BLaER1 treated with 17β-estradiol and CSF1 and Interleukin-3, amounts not matched to agents 10 nM and 100 nM (cell line): ENCODE data around the gene IL10RB.
A peak's percentile ranks its signal among the peaks of the same experiment; 100 is the strongest.

Experiments used
- H3K27ac ChIP-seq, 11 experiments: shearing (Covaris generic); formaldehyde crosslinking; 2 replicates each; pipeline ENCODE4 v1.8.1; 2022
- H3K27me3 ChIP-seq, 11 experiments: shearing (Covaris generic); formaldehyde crosslinking; 2 replicates each; pipeline ENCODE4 v1.8.1; 2022
- H3K36me3 ChIP-seq, 11 experiments: shearing (Covaris generic); formaldehyde crosslinking; 2 replicates each; pipeline ENCODE4 v1.8.1; 2022
- H3K4me1 ChIP-seq, 10 experiments: shearing (Covaris generic); formaldehyde crosslinking; 2 replicates each; pipeline ENCODE4 v1.8.1; 2022
- H3K4me2 ChIP-seq, 11 experiments: shearing (Covaris generic); formaldehyde crosslinking; 2 replicates each; pipeline ENCODE4 v1.8.1; 2022
- H3K4me3 ChIP-seq, 10 experiments: shearing (Covaris generic); formaldehyde crosslinking; 2 replicates each; pipeline ENCODE4 v1.8.1; 2022
- H3K9ac ChIP-seq, 11 experiments: shearing (Covaris generic); formaldehyde crosslinking; 2 replicates each; pipeline ENCODE4 v1.8.1; 2022
- H3K9me3 ChIP-seq, 11 experiments: shearing (Covaris generic); formaldehyde crosslinking; replicated peaks in 1 of 11; 2 replicates each; pipeline ENCODE4 v1.8.1; 2022
- H4K20me1 ChIP-seq, 11 experiments: shearing (Covaris generic); formaldehyde crosslinking; 2 replicates each; pipeline ENCODE4 v1.8.1; 2022
- Cebpa-rat ChIP-seq, 11 experiments: shearing (Covaris generic); IDR thresholded peaks; 2 replicates each; pipeline ENCODE4 v1.8.1; 2022

IL10RB gene

DNA sequence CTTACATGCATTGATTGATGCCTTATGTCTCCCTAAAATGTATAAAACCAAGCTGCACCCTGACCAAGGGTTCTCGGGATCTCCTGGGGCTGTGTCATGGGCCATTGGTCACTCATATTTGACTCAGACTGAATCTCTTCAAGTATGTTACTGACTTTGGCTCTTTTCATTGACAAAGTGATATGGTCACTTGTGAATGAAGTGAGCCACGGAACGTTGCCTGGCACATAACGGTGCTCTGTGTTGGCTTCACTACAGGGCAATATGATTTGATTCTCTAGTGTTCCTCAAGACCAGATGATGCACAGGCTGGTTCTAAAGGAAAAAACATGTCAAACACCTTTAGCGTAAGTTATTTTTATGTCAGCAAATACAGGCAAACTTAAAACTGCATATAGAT lies 11.4 kb upstream of the IL10RB start:
- H3K4me2 ChIP-seq, result no peak overlapping the region
- no peak overlapping the region for H3K9ac ChIP-seq
- no peak for TF ChIP-seq Cebpa-rat (IDR thresholded peaks at IDR 0.05)
- peaks cover 0 to 16% (median 0%) of the 10 kb centered on the region in 11 experiments; a peak in 2 of 22 replicates for H4K20me1 ChIP-seq
- no peaks in the 10 kb centered on the region for H3K27me3 ChIP-seq
- peak overlapping the region in 4 of 11 experiments; percentile 5 to 91 (median 16); a peak in 4 of 22 replicates for H3K27ac ChIP-seq
- H3K36me3 ChIP-seq, result peaks cover 93 to 100% (median 97%) of the 10 kb centered on the region in 11 experiments
- peaks cover 14 to 40% (median 27%) of the 10 kb centered on the region in 11 experiments for H3K9me3 ChIP-seq
- no peak overlapping the region for H3K4me3 ChIP-seq
- peaks cover 0 to 39% (median 27%) of the 10 kb centered on the region in 10 experiments; a peak in 16 of 20 replicates for H3K4me1 ChIP-seq

GRCh38 chr21:33255404-33255803 lies 10.8 kb upstream of the IL10RB start:
- TF ChIP-seq Cebpa-rat (IDR thresholded peaks at IDR 0.05), result no peak
- H3K4me3 ChIP-seq, result no peak overlapping the region
- peaks cover 0 to 21% (median 0%) of the 10 kb centered on the region in 11 experiments; a peak in 2 of 22 replicates for H4K20me1 ChIP-seq
- H3K27me3 ChIP-seq, result no peaks in the 10 kb centered on the region
- H3K27ac ChIP-seq, result peak overlapping the region in 4 of 11 experiments; percentile 5 to 94 (median 58); a peak in 2 of 22 replicates
- peaks cover 14 to 40% (median 27%) of the 10 kb centered on the region in 11 experiments for H3K9me3 ChIP-seq
- H3K4me2 ChIP-seq, result no peak overlapping the region
- H3K9ac ChIP-seq, result no peak overlapping the region
- H3K36me3 ChIP-seq, result peaks cover 87 to 100% (median 92%) of the 10 kb centered on the region in 11 experiments
- peaks cover 0 to 44% (median 34%) of the 10 kb centered on the region in 10 experiments; a peak in 16 of 20 replicates for H3K4me1 ChIP-seq

- peak overlapping the region in 5 of 11 experiments; percentile 91 to 99 (median 94); a peak in 5 of 22 replicates for H3K27ac ChIP-seq
- H3K36me3 ChIP-seq, result peaks cover 81 to 94% (median 86%) of the 10 kb centered on the region in 11 experiments
- 0 out of 20 replicates have a peak overlapping the region, but pooled peaks of 1 of the 10 experiments have one; percentile 1 for H3K4me3 ChIP-seq
- no peaks in the 10 kb centered on the region for H3K27me3 ChIP-seq
- H3K4me2 ChIP-seq, result no peak overlapping the region
- TF ChIP-seq Cebpa-rat (IDR thresholded peaks at IDR 0.05), result no peak
- peaks cover 14 to 40% (median 27%) of the 10 kb centered on the region in 11 experiments for H3K9me3 ChIP-seq
- H3K4me1 ChIP-seq, result peaks cover 2 to 50% (median 39%) of the 10 kb centered on the region in 10 experiments
- no peak overlapping the region for H3K9ac ChIP-seq
- H4K20me1 ChIP-seq, result peaks cover 0 to 21% (median 0%) of the 10 kb centered on the region in 11 experiments; a peak in 2 of 22 replicates
These were observed 10.1 kb upstream of the IL10RB start for GRCh38 chr21:33256019-33256418.

- Histone ChIP-seq H3K4me2 (peak overlapping the region in 7 of 11 experiments; percentile 0 to 96 (median 77); a peak in 9 of 22 replicates), H3K9ac (no peak overlapping the region), H3K9me3 (peaks cover 14 to 40% (median 27%) of the 10 kb centered on the region in 11 experiments), H4K20me1 (peaks cover 0 to 18% (median 0%) of the 10 kb centered on the region in 11 experiments; a peak in 2 of 22 replicates), H3K4me1 (peaks cover 15 to 62% (median 49%) of the 10 kb centered on the region in 10 experiments), H3K27me3 (no peaks in the 10 kb centered on the region), H3K36me3 (peaks cover 68 to 83% (median 77%) of the 10 kb centered on the region in 11 experiments), H3K27ac (peak overlapping the region in 10 of 11 experiments; percentile 13 to 99 (median 94); a peak in 14 of 22 replicates), H3K4me3 (peak overlapping the region in 2 of 10 experiments; percentile 2 to 9; a peak in 2 of 20 replicates)
- TF ChIP-seq Cebpa-rat (IDR thresholded peaks at IDR 0.05), result no peak
These were observed 8.9 kb upstream of the IL10RB start for GRCh38 chr21:33257094-33257803.

DNA sequence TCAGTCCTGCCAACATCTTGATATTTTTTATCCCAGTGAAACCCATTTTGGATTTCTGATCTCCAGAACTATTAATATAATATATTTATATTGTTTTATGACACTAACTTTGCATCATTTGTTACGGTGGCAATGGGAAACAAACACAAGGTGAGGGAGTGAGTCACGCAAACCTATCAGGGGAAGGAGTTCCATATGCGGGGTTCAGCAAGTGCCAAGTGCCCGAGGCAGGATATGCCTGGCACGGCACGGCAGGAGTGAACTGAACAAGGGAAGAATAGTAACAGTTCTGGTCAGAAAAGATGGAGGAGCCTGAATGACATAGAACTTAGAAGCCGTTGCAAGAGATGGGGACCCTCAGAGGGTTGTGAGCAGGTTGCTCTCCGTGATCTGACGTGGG lies 7.7 kb upstream of the IL10RB start:
- Histone ChIP-seq H3K27ac (peak overlapping the region in 10 of 11 experiments; percentile 27 to 99 (median 94); a peak in 20 of 22 replicates), H3K4me1 (peaks cover 19 to 75% (median 61%) of the 10 kb centered on the region in 10 experiments)

GRCh38 chr21:33259428-33259827 lies 6.7 kb upstream of the IL10RB start:
- Histone ChIP-seq H3K4me2 (peak overlapping the region in 9 of 11 experiments; percentile 34 to 97 (median 84); a peak in 19 of 22 replicates), H3K36me3 (peaks cover 62 to 83% (median 75%) of the 10 kb centered on the region in 11 experiments)

More for the DNA sequence above, 7.7 kb upstream of the IL10RB start:
- peak overlapping the region in 2 of 11 experiments; percentile 9 to 21; a peak in 3 of 22 replicates for H3K9ac ChIP-seq
- H3K27me3 ChIP-seq, result no peaks in the 10 kb centered on the region
- H4K20me1 ChIP-seq, result peaks cover 0 to 16% (median 0%) of the 10 kb centered on the region in 11 experiments; a peak in 2 of 22 replicates
- no peak for TF ChIP-seq Cebpa-rat (IDR thresholded peaks at IDR 0.05)
- peaks cover 14 to 40% (median 27%) of the 10 kb centered on the region in 11 experiments for H3K9me3 ChIP-seq
- peaks cover 66 to 83% (median 75%) of the 10 kb centered on the region in 11 experiments for H3K36me3 ChIP-seq
- peak overlapping the region in 7 of 11 experiments; percentile 27 to 97 (median 91); a peak in 12 of 22 replicates for H3K4me2 ChIP-seq
- H3K4me3 ChIP-seq, result no peak overlapping the region

DNA sequence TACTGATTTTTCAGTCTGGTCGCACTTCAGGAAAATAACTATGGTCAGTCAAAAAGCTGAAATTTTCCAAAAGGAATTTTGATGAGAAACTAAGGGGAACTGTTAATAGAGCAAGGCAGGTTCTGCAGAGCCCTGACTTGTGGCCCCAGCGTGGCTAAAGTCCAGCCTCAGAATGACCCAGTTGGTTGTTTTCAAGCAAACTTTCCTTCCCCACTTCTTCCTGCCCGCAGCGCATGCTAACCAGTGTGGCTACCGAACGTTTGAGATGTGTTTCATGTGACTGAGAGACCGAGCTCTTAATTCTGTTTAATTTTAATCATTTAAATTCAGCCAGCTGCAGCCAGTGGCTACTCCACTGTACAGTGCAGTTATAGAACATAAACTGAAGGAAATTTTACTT lies 6.2 kb upstream of the IL10RB start:
- peaks cover 19 to 90% (median 76%) of the 10 kb centered on the region in 10 experiments for H3K4me1 ChIP-seq
- peaks cover 0 to 5% (median 0%) of the 10 kb centered on the region in 11 experiments; a peak in 2 of 22 replicates for H4K20me1 ChIP-seq
- H3K36me3 ChIP-seq, result peaks cover 56 to 83% (median 71%) of the 10 kb centered on the region in 11 experiments
- H3K4me3 ChIP-seq, result 0 out of 20 replicates have a peak overlapping the region, but pooled peaks of 1 of the 10 experiments have one; percentile 2
- TF ChIP-seq Cebpa-rat (IDR thresholded peaks at IDR 0.05), result no peak
- peak overlapping the region in 9 of 11 experiments; percentile 34 to 97 (median 84); a peak in 19 of 22 replicates for H3K4me2 ChIP-seq
- H3K9me3 ChIP-seq, result peaks cover 14 to 34% (median 27%) of the 10 kb centered on the region in 11 experiments
- no peaks in the 10 kb centered on the region for H3K27me3 ChIP-seq
- H3K27ac ChIP-seq, result peak overlapping the region; percentile 39 to 99 (median 94); a peak in 21 of 22 replicates
- peak overlapping the region; percentile 12 to 78 (median 53); a peak in 16 of 22 replicates for H3K9ac ChIP-seq

More at GRCh38 chr21:33259428-33259827, 6.7 kb upstream of the IL10RB start:
- peaks cover 14 to 39% (median 27%) of the 10 kb centered on the region in 11 experiments for H3K9me3 ChIP-seq
- peak overlapping the region in 7 of 11 experiments; percentile 23 to 78 (median 59); a peak in 10 of 22 replicates for H3K9ac ChIP-seq
- H3K4me3 ChIP-seq, result no peak overlapping the region
- H3K4me1 ChIP-seq, result peaks cover 19 to 84% (median 71%) of the 10 kb centered on the region in 10 experiments
- H3K27ac ChIP-seq, result peak overlapping the region; percentile 39 to 99 (median 94); a peak in 20 of 22 replicates
- peaks cover 0 to 8% (median 0%) of the 10 kb centered on the region in 11 experiments; a peak in 2 of 22 replicates for H4K20me1 ChIP-seq
- no peak for TF ChIP-seq Cebpa-rat (IDR thresholded peaks at IDR 0.05)
- H3K27me3 ChIP-seq, result no peaks in the 10 kb centered on the region

DNA sequence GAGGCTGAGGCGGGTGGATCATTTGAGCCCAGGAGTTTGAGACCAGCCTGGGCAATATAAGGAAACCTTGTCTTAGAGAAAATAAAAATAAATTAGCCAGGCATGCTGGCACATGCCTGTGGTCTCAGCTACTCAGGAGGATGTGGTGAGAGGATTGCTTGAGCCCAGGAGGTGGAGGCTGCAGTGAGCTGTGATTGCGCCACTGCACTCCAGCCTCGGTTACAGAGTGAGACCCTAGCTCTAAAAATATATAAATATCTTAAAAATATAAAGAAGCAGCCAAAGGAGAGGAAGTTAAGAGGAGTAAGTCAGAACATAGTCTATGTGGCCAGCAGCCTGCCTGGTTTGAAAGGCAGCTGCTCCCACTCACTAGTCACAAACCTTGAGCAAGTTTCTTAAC lies 4.5 kb upstream of the IL10RB start:
- Histone ChIP-seq H3K36me3 (peaks cover 40 to 69% (median 55%) of the 10 kb centered on the region in 11 experiments), H3K4me2 (peak overlapping the region; percentile 47 to 97 (median 91)), H3K27me3 (no peaks in the 10 kb centered on the region), H3K27ac (peak overlapping the region; percentile 79 to 99 (median 94); a peak in 21 of 22 replicates), H3K9ac (peak overlapping the region; percentile 72 to 98 (median 78); a peak in 21 of 22 replicates), H4K20me1 (peaks cover 0 to 5% (median 0%) of the 10 kb centered on the region in 11 experiments; a peak in 2 of 22 replicates), H3K4me3 (no peak overlapping the region; a peak in 1 of 20 replicates), H3K4me1 (peaks cover 30 to 89% (median 84%) of the 10 kb centered on the region in 10 experiments), H3K9me3 (peaks cover 14 to 21% (median 16%) of the 10 kb centered on the region in 11 experiments)
- TF ChIP-seq Cebpa-rat (IDR thresholded peaks at IDR 0.05), result peak; percentile 70 to 100 (median 98)
